ENCODE measurements around the gene ARFGAP1.

ARFGAP1 gene

GRCh38 chr20:63277466-63278272 lies 5.1 kb downstream of the ARFGAP1 start:
- no peak for DNase-seq (ENCODE audit: low read depth, low spot score)

GRCh38 chr20:63278661-63279060 lies 6.0 kb downstream of the ARFGAP1 start:
- DNase-seq (ENCODE audit: low read depth, low spot score): no peak

- DNase-seq (ENCODE audit: low read depth, low spot score): no peak
These were observed 7.3 kb downstream of the ARFGAP1 start for GRCh38 chr20:63279931-63280330.

- DNase-seq (ENCODE audit: low read depth, low spot score): no peak
These were observed 7.8 kb downstream of the ARFGAP1 start for GRCh38 chr20:63280371-63280770.

- no peak for DNase-seq (ENCODE audit: low read depth, low spot score)
These were observed 8.4 kb downstream of the ARFGAP1 start for GRCh38 chr20:63280929-63281545.

- DNase-seq (ENCODE audit: low read depth, low spot score): no peak
These were observed 9.4 kb downstream of the ARFGAP1 start for GRCh38 chr20:63281742-63282665.

- DNase-seq (ENCODE audit: low read depth, low spot score): no peak
These were observed 10.3 kb downstream of the ARFGAP1 start for GRCh38 chr20:63282946-63283345.

GRCh38 chr20:63283397-63284082 lies 10.9 kb downstream of the ARFGAP1 start:
- no peak for DNase-seq (ENCODE audit: low read depth, low spot score)

GRCh38 chr20:63284083-63284440 lies 11.4 kb downstream of the ARFGAP1 start:
- DNase-seq (ENCODE audit: low read depth, low spot score): no peak

- DNase-seq (ENCODE audit: low read depth, low spot score): no peak
These were observed 11.9 kb downstream of the ARFGAP1 start for GRCh38 chr20:63284544-63284949.

GRCh38 chr20:63284981-63285524 lies 12.4 kb downstream of the ARFGAP1 start:
- no peak for DNase-seq (ENCODE audit: low read depth, low spot score)

GRCh38 chr20:63285636-63286615 lies 13.3 kb downstream of the ARFGAP1 start:
- DNase-seq (ENCODE audit: low read depth, low spot score): no peak

GRCh38 chr20:63286781-63287696 lies 14.4 kb downstream of the ARFGAP1 start:
- no peak for DNase-seq (ENCODE audit: low read depth, low spot score)

- no peak for DNase-seq (ENCODE audit: low read depth, low spot score)
These were observed 15.3 kb downstream of the ARFGAP1 start for GRCh38 chr20:63287697-63288580.

- DNase-seq (ENCODE audit: low read depth, low spot score): no peak
These were observed 16.1 kb downstream of the ARFGAP1 start for GRCh38 chr20:63288581-63289251.

- DNase-seq (ENCODE audit: low read depth, low spot score): no peak
These were observed 16.9 kb downstream of the ARFGAP1 start for GRCh38 chr20:63289311-63290135.
